GM08714 (cell line): ENCODE measurements around the gene TCP11L1.
"Not testable (repeated sequence)": the region's sequence is repeated elsewhere in the genome, so short reads cannot be mapped to it uniquely, and the experiment has no call there.

Experiments used
- H3K4me3 ChIP-seq: fragments of 200-500 bp; sonication (Bioruptor generic); 2 replicates; pipeline ENCODE4 v1.5.1; 2014; ENCODE audit warnings: mild to moderate bottlenecking, low read length, inconsistent platforms
- ZNF274 ChIP-seq: IDR thresholded peaks from 2 replicates; pipeline ENCODE4 v1.6.1; 2012; ENCODE audit warnings: mild to moderate bottlenecking, low read depth, low read length

Gene TCP11L1

DNA sequence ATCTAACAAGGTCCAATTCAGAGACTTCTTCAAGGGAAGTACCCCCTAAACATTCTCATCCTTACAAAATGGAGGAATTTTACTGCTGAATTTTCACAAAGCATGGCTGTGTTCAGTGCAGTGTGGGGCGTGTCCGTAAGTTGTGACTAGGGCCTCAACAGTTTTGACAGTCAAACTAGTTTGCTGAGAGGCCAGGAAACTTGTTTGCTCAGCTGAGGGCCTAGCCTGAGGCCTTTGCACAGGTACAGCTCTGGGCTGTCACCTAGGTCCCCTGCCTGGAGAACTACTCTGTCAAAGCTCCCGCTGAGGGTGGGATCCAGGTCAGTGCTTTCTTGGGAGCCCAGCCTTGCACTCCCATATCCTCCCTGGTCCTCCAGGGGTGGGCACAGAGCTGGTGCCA lies 27.9 kb downstream of the TCP11L1 start:
- no peak overlapping the region for H3K4me3 ChIP-seq
- no peak for TF ChIP-seq ZNF274

DNA sequence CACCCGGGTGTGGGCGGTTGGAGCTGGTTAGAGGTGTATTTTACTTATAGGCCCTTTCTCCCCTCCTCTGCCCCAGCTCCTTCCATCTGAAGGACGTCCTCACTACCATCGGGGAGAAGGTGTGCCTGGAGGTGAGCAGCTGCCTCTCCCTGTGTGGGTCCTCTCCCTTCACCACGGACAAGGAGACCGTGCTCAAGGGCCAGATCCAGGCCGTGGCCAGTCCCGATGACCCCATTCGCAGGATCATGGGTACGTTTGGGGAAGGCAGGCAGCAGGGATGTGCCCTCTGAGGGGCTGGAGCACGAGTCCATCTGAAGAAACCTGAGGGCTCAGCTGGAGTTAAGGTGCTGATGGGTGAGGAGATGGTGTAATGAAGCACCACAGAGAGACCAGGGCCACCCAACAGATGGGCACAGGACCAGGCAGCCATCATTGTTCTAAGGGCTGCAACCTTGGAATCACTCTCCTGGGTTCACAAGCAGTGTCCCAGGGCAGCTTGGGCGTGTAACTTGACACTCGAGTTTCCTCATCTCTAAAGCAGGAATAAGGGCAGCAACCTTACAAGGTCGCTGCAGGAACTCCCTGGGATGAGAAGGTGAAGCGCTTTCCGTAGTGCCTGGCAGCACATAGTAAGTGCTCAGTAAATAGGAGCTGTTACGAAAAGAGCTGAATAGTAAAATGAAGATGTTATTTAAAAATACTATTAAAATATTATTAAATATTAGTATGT lies 29.4 kb downstream of the TCP11L1 start:
- TF ChIP-seq ZNF274, result no peak
- no peak overlapping the region for H3K4me3 ChIP-seq

DNA sequence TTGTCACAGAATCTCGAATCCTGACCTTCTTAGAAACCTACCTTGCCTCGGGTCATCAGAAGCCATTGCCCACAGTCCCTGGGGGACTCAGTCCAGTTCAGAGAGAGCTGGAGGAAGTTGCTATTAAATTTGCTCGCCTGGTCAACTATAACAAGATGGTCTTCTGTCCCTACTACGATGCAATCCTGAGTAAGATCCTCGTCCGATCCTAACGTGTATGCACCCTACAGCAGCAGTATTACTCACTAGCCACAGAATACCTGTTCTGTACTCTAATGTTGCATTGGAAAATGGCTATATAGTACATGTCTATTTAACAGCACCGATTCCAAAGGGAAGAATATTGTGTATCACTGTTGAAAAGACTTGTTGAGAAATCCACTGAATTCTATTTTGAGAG lies 33.1 kb downstream of the TCP11L1 start:
- no peak for TF ChIP-seq ZNF274
- no peak overlapping the region for H3K4me3 ChIP-seq

DNA sequence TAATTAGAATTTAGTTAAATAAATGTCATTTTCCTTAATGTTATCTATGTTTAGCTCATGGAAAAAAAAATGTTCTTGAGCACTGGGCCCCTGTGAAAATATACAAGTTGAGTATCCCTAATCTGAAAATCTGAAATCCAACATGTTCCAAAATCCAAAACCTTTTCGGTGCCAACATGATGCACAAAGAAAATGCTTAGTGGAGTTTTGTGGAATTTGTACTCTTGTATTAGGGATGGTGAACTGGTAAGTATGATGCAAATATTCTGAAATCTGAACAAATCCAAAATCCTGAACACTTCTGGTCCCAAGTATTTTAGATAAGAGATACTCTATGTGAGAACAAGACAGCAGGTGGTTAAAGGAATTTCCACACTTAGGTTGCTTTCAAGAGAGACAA lies 44.5 kb downstream of the TCP11L1 start:
- H3K4me3 ChIP-seq, result no peak overlapping the region
- no peak for TF ChIP-seq ZNF274

DNA sequence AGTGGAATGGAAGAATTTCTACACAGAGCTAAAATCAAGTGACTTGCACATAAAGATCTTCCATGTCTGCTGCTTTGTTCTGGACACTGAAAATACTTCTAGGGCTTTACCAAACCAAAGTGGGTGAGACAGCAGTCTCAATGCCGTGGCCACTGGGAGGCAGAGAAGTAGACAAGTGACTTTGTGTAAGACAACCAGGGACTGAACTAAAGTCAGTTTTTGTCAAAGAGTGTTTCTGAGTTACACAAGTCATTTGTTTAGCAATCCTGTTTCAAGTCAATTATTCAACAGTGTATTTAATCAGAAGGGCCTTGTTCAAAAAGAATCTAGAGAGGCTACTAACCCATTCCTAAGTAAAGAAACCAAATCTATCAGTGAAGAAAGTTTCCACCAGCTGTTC lies 46.6 kb downstream of the TCP11L1 start:
- TF ChIP-seq ZNF274, result no peak
- no peak overlapping the region for H3K4me3 ChIP-seq

DNA sequence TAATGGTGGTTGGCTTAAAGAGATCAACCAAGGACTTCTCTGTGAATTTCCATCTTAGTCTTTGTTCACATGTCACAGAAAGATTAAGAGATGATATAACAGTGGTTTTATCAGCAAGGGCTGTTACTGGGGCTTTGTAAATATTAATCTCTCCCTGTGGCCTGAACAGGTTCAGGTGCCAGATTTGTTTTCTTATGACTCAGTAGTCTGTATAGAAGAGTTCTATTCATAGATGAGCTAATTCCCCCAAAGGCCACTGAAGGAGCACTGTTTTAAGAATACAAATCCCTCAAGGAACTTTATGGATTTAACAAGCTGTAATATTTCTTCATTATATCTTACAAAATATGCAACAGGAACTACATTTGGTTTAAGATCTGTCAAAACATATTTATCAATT lies 50.4 kb downstream of the TCP11L1 start:
- no peak overlapping the region for H3K4me3 ChIP-seq
- no peak for TF ChIP-seq ZNF274

DNA sequence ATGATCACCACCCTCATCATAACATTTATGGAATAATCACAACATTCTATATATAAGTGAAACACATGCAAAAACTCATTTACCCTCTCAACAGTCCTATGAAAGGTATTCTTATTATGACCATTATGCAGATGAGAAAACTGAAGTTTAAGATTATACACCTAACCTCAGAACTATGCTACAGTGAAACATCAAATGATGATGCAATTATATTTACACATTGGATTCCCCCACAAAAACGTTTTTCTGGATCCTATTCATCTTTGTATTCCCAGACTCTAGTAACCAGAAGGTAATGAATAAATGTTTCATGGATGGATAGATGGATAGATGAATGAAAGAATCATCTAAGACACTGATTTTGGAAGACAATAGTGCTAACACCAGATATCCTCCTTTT lies 54.8 kb downstream of the TCP11L1 start:
- H3K4me3 ChIP-seq, result no peak overlapping the region
- TF ChIP-seq ZNF274, result no peak

DNA sequence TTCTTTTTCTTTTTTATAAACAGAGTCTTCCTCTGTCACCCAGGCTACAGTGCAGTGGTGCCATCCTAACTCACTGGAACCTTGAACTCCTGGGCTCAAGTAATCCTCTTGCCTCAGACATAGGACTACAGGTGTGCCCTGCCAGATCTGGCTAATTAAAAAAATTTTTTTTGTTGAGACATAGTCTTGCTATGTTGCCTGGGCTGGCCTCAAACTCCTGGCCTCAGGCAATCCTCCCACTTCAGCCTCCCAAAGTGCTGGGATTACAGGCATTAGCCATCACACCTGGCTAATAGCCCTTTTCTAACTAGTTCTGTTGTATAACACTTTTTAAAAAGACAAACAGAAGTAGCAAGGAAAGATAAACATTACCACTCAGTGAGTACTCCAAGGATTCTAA lies 64.5 kb downstream of the TCP11L1 start:
- no peak overlapping the region for H3K4me3 ChIP-seq

DNA sequence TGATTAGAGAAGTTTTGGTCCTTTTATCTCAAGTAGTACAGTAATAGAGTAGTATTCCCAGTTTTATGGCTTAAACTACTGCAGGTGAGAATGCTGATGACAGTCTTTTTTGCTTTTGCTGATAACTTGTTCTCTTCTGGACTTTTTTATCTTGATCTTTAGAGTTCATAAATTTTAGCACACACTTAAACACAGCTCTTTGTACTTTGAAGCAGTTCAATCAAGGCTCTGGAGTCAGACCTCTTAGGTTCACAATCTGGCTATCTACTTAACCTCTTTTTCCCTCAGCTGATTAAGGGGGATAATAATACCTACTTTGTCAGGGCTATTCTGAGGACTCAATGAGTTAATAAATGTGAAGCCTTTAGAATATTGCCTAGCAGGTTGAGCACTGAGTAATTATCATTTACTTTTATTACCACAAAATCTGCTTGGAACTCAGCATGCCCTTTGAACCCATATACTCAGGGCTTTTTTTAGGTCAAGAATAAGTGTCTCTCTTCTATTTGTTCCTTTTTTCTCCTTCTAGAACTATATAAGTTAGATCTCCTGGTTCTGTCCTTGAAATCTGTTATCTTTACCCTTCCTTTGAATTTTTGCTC lies 70.0 kb downstream of the TCP11L1 start:
- no peak for TF ChIP-seq ZNF274
- no peak overlapping the region for H3K4me3 ChIP-seq

More for the DNA sequence above, 64.5 kb downstream of the TCP11L1 start:
- no peak for TF ChIP-seq ZNF274

DNA sequence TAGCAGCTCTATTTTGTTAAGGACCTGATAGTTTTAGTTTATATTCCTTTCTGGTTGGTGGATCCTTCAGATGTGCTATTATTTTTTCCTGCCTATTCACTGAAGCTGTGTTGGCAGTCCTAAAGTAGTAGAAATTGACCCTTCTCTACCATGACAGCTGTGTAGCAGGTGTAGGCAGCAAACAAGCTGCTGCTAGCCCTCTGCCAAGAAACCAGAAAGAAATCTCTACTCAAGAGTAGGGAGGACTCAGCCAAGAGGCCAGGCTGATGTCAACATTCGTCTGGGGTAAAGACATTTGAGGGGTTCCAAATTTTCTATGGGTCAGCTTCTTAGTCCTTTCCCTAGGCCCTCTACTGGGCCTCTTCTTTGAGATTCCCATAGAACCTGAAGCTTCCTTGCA lies 70.7 kb downstream of the TCP11L1 start:
- no peak overlapping the region for H3K4me3 ChIP-seq
- no peak for TF ChIP-seq ZNF274

DNA sequence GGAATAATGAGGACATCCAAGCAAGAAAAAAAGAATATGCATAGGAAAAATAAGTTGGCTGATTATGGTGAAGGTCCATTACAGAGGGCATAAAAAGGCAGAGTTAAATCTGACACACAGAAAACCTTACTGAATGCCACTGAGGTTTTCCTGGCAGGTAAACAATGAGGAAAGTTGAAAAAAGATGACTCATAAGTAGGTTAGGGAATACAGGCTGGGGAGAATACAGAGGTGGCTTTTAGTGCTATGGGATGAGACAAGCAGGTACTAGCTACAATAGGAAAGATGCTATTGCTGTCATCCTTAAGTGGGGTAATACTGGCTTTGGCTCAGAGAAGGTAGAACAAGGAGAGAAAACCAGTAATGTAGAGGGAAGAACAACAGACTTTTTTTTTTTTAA lies 77.2 kb downstream of the TCP11L1 start:
- H3K4me3 ChIP-seq, result no peak overlapping the region
- no peak for TF ChIP-seq ZNF274

DNA sequence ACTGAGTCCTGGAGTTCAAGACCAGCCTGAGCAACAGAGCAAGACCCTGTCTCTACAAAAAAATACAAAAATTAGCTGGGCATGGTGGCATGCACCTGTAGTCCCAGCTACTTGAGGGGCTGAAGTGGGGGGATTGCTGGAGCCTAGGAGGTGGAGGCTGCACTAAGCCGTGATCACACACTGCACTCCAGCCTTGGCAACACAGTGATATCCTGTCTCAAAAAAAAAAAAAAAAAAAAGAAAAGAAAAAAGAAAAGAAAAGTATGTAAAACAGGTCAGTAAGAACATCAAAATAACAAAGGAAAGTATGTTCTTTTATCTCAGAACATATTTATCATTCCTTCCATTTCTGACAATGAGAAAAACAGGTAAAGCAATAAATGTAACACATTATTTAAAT lies 83.3 kb downstream of the TCP11L1 start:
- H3K4me3 ChIP-seq, result not testable (repeated sequence)
